Adrenal gland (tissue), 5 donors: ENCODE measurements around the gene ALDH3B2.
"Not testable (repeated sequence)": the region's sequence is repeated elsewhere in the genome, so short reads cannot be mapped to it uniquely, and the experiment has no call there.

Experiments
- CTCF ChIP-seq, 6 experiments: fragments of 450-650 bp in 4 of 6; fragments of 200-600 bp in 2 of 6; sonication (generic) in 1 of 6; IDR thresholded peaks; 1 replicate in 5 of 6; 2 replicates in 1 of 6; pipeline versions ENCODE4 v1.5.1 to v1.8.0; 2016 to 2021; ENCODE audit warnings: antibody characterized with exemption in 6 of 6, mild to moderate bottlenecking in 2 of 6, moderate library complexity in 1 of 6
- POLR2A ChIP-seq, 2 donors: fragments of 450-650 bp; IDR thresholded peaks; one replicate each; pipeline ENCODE4 v1.6.1; 2017; ENCODE audit warnings: antibody characterized with exemption in 2 of 2, mild to moderate bottlenecking in 2 of 2, moderate library complexity in 1 of 2
- donor health status: DM: no; HTN: no; CAD: no.

GRCh38 chr11:67620621-67621020, 53.8 kb downstream of the ALDH3B2 start:
- TF ChIP-seq CTCF, POLR2A (IDR thresholded peaks at IDR 0.05): not testable (repeated sequence)
